ENCODE results near the gene SIGLEC14. TPM values are rescaled to one million over a fixed set of nuclear protein-coding genes. Genes with fewer than 3 reads are reported as not detected.
A peak's percentile ranks its signal among the peaks of the same experiment; 100 is the strongest.
"Not testable (repeated sequence)": the region's sequence is repeated elsewhere in the genome, so short reads cannot be mapped to it uniquely, and the experiment has no call there.

Gene SIGLEC14
- total and polyA plus RNA-seq, 7 donors, result 0.55 to 10.2 (median 5.4) TPM; not detected in 1

DNA sequence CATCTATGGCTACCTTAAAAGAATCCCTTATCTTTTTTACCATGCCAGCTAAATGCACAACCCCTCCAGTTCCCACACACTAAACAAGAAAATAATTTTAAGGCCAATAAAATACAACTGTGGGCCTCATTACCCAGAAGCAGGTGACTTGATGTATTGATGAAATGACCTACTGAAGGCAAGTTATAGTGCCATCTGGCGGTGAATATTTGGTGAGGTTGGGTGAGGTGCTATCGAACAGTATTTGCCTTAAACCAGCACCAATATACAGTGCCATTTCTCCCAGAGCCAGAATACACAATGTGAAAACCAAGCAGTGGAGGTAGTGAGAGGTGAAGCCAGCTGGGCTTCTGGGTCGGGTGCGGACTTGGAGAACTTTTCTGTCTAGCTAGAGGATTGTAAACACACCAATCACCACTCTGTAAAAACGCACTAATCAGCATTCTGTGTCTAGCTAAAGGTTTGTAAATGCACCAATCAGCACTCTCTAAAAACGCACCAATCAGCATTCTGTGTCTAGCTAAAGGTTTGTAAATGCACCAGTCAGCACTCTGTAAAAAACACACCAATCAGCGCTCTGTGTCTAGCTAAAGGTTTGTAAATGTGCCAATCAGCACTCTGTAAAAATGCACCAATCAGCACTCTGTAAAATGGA lies 29.4 kb upstream of the SIGLEC14 start:
- H3K9me3 ChIP-seq; H3K4me1 ChIP-seq; intact Hi-C loops (cut with DNase I); H3K27ac ChIP-seq; H3K27me3 ChIP-seq; DNase-seq; H3K4me3 ChIP-seq; H3K36me3 ChIP-seq: not testable (repeated sequence)
- WGBS, 2 donors, result 63 to 64% methylated on average over 7 of the region's 7 CpGs
- TF ChIP-seq, protein P1, sequence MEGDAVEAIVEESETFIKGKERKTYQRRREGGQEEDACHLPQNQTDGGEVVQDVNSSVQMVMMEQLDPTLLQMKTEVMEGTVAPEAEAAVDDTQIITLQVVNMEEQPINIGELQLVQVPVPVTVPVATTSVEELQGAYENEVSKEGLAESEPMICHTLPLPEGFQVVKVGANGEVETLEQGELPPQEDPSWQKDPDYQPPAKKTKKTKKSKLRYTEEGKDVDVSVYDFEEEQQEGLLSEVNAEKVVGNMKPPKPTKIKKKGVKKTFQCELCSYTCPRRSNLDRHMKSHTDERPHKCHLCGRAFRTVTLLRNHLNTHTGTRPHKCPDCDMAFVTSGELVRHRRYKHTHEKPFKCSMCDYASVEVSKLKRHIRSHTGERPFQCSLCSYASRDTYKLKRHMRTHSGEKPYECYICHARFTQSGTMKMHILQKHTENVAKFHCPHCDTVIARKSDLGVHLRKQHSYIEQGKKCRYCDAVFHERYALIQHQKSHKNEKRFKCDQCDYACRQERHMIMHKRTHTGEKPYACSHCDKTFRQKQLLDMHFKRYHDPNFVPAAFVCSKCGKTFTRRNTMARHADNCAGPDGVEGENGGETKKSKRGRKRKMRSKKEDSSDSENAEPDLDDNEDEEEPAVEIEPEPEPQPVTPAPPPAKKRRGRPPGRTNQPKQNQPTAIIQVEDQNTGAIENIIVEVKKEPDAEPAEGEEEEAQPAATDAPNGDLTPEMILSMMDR (IDR thresholded peaks at IDR 0.05), result peak in 1 of 4 experiments; percentile 28

DNA sequence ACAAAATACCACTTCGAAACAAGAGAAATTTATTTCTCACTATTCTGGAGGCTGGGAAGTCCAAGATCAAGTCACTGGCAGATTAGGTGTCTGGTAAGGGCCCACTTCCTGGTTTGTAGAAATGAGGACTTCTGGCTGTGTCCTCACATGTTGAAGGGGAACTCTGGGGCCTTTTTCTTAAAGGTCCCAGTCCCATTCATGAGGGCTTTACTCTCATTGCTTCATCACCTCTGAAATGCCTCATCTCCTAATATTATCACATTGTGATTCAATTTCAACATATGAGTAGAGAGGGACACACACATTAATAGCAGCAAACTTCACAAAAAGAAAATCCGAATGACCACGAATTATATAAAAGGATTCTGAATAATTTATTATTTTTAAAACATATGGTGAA lies 21.6 kb upstream of the SIGLEC14 start:
- WGBS, 2 donors, result 72 to 88% methylated on average over 3 of the region's 3 CpGs
- Histone ChIP-seq H3K4me1 (no peaks in the 10 kb centered on the region), H3K36me3 (no peaks in the 10 kb centered on the region), H3K27me3 (peaks cover 0 to 29% (median 12%) of the 10 kb centered on the region in 3 donors), H3K27ac (no peak overlapping the region), H3K4me3 (no peak overlapping the region), H3K9me3 (no peaks in the 10 kb centered on the region)
- DNase-seq, result no peak
- TF ChIP-seq POLR2AphosphoS5 (IDR thresholded peaks at IDR 0.05) (no peak), EP300 (IDR thresholded peaks at IDR 0.05) (no peak), POLR2A (IDR thresholded peaks at IDR 0.05) (no peak)
- TF ChIP-seq, protein P1 (IDR thresholded peaks at IDR 0.05), result no peak
- intact Hi-C loops (cut with DNase I), result no loop called here

DNA sequence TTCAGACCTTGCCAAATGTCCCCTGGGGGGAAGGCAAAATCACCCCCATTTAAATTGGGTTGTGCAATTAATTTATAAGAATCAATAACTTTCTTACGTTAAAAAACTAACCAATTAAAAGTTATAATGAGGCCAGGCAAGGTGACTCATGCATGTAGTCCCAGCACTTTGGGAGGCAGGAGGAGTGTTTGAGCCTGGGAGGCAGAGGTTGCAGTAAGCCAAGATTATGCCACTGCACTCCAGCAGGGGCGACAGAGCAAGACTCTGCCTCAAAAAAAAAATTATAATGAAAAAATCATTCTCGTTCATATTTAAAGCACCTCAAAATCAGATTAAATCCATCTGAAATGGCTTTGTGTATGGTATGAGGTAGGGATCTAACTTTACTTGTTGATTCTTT lies 18.4 kb upstream of the SIGLEC14 start:
- Histone ChIP-seq H3K9me3 (no peaks in the 10 kb centered on the region), H3K36me3 (no peaks in the 10 kb centered on the region), H3K27ac (no peak overlapping the region), H3K4me3 (no peak overlapping the region), H3K27me3 (peaks cover 0 to 39% (median 12%) of the 10 kb centered on the region in 3 donors), H3K4me1 (no peaks in the 10 kb centered on the region)
- 51 to 68% methylated on average over 3 of the region's 3 CpGs for WGBS, 2 donors
- no peak for DNase-seq
- TF ChIP-seq POLR2A (IDR thresholded peaks at IDR 0.05), result no peak
- intact Hi-C loops (cut with DNase I), result no loop called here

DNA sequence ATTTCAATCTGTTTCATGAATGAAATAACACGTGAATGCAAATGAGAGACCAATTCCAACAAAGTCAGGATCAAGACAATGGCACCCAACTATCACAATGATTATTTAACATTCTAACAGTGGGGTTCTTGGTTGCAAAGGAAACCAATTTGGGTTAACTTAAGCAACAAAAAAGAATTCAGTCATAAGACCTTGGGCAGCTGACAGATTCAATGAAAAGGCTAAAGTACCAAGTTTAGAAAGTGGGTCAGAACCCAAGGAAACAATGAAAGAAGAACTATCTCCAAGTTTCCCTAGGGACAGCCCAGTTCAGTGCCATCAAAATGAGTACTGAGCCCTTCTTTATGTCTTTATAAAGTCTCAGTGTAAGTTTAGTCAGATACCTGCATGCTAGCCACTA lies 17.5 kb upstream of the SIGLEC14 start:
- Histone ChIP-seq H3K4me3 (no peak overlapping the region), H3K9me3 (no peaks in the 10 kb centered on the region), H3K27ac (no peak overlapping the region), H3K27me3 (peaks cover 0 to 39% (median 12%) of the 10 kb centered on the region in 3 donors), H3K4me1 (no peaks in the 10 kb centered on the region), H3K36me3 (no peaks in the 10 kb centered on the region)
- 24 to 33% methylated on average over 1 of the region's 1 CpG for WGBS, 2 donors
- TF ChIP-seq POLR2AphosphoS5 (IDR thresholded peaks at IDR 0.05) (no peak), POLR2A (IDR thresholded peaks at IDR 0.05) (no peak), EP300 (IDR thresholded peaks at IDR 0.05) (no peak)
- TF ChIP-seq, protein P1 (IDR thresholded peaks at IDR 0.05), result no peak
- intact Hi-C loops (cut with DNase I), result no loop called here
- DNase-seq, result no peak

DNA sequence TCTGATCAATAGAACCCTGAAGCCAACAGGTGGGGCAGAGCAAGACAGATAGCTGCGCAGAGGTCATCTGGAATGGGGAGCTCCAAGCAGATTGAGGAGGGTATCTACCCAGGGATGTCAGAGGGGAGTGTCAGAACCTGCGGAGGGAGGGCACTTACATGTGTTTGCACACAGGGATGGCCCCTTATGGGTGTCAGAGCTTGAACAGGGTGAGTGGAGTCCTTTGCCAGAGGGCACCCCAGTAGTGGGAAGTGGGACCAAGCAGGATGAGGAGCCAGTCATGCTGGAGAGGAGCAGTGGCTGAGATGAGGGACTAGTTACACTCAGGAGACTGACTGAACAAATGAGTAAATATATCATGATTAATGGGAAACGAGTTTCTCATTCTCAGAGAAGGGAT lies 17.0 kb upstream of the SIGLEC14 start:
- 47 to 61% methylated on average over 3 of the region's 3 CpGs for WGBS, 2 donors
- DNase-seq, result no peak

More for the DNA sequence above, 17.0 kb upstream of the SIGLEC14 start:
- no peaks in the 10 kb centered on the region for H3K4me1 ChIP-seq
- intact Hi-C loops (cut with DNase I), result no loop called here
- H3K27me3 ChIP-seq, result peaks cover 0 to 39% (median 12%) of the 10 kb centered on the region in 3 donors
- TF ChIP-seq POLR2AphosphoS5 (IDR thresholded peaks at IDR 0.05), result no peak
- TF ChIP-seq POLR2A (IDR thresholded peaks at IDR 0.05), result no peak
- TF ChIP-seq, protein P1 (IDR thresholded peaks at IDR 0.05), result no peak
- no peak for TF ChIP-seq EP300 (IDR thresholded peaks at IDR 0.05)
- no peaks in the 10 kb centered on the region for H3K36me3 ChIP-seq
- no peaks in the 10 kb centered on the region for H3K9me3 ChIP-seq
- no peak overlapping the region for H3K4me3 ChIP-seq
- H3K27ac ChIP-seq, result no peak overlapping the region

Data from sigmoid colon (tissue), 7 donors.